Progenitor cell of endocrine pancreas (in vitro differentiated cells): ENCODE results near the gene AEN. TPM values are rescaled to one million over a fixed set of nuclear protein-coding genes. Genes with fewer than 3 reads are reported as not detected.
A peak's percentile ranks its signal among the peaks of the same experiment; 100 is the strongest.

Source experiments
- DNase-seq: peaks from one replicate; pipeline ENCODE4 v3.0.0; 2021; ENCODE audit warnings: low spot score; ENCODE audit not compliant: unreplicated experiment
- H3K27ac Mint-ChIP-seq: 2 replicates; pipeline ENCODE4 v1.8.0; 2021; ENCODE audit warnings: mild to moderate bottlenecking, moderate library complexity, mixed read lengths
- H3K27me3 Mint-ChIP-seq: 2 replicates; pipeline ENCODE4 v1.8.0; 2021; ENCODE audit warnings: mixed read lengths
- H3K36me3 Mint-ChIP-seq: 2 replicates; pipeline ENCODE4 v1.8.0; 2022; ENCODE audit warnings: mixed read lengths; ENCODE audit not compliant: insufficient read depth
- H3K4me1 Mint-ChIP-seq: 2 replicates; pipeline ENCODE4 v1.8.0; 2021; ENCODE audit warnings: low read depth, mixed read lengths
- H3K4me3 Mint-ChIP-seq: 2 replicates; pipeline ENCODE4 v1.8.0; 2021; ENCODE audit warnings: low read depth, mild to moderate bottlenecking, moderate library complexity, mixed read lengths
- H3K9me3 Mint-ChIP-seq: 2 replicates; pipeline ENCODE4 v1.8.0; 2021; ENCODE audit warnings: low read depth, mixed read lengths
- total RNA-seq: library from RNA; stranded (reverse); gene quantifications from 2 replicates; pipeline ENCODE4 v1.2.1, GENCODE V29; 2021
- TF ChIP-seq, protein P1 (sequence below): fragments of 200-600 bp; sonication (generic); IDR thresholded peaks from one replicate; pipeline ENCODE4 v1.5.0; 2021; ENCODE audit warnings: antibody characterized with exemption, mild to moderate bottlenecking; ENCODE audit not compliant: unreplicated experiment

Gene AEN
- total RNA-seq, 1 donor from 2014 or later, result 28.2 TPM

DNA sequence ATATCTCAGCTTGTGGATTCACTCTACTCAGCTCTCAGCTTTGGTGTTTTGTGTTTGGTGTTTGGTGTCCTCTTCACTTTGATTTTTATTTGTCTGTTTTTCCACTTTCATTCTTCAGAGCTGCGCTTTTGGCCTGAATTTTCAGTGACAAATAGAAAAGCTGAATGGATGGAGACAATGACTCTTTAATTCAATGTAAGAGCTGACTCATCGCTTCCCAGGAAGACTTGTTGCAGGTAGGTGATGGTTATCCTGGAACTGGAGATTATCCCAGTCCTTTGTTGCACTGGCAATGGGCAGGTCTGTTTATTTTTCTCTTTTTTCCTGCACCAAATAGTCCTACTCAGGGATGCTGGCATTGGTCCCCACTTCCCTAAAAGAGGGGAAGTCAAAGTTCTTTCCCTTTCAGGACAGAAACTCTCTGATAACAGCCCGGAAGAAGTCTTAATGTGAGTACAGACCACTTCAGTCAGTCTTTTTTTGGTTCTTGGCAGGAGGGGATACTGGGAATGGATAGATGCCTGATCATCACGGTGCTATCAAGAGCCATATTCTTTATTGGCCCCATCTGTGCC is 12.4 kb upstream of the AEN start:
- peaks cover 10% of the 10 kb centered on the region for H3K4me1 Mint-ChIP-seq
- TF ChIP-seq, protein P1, sequence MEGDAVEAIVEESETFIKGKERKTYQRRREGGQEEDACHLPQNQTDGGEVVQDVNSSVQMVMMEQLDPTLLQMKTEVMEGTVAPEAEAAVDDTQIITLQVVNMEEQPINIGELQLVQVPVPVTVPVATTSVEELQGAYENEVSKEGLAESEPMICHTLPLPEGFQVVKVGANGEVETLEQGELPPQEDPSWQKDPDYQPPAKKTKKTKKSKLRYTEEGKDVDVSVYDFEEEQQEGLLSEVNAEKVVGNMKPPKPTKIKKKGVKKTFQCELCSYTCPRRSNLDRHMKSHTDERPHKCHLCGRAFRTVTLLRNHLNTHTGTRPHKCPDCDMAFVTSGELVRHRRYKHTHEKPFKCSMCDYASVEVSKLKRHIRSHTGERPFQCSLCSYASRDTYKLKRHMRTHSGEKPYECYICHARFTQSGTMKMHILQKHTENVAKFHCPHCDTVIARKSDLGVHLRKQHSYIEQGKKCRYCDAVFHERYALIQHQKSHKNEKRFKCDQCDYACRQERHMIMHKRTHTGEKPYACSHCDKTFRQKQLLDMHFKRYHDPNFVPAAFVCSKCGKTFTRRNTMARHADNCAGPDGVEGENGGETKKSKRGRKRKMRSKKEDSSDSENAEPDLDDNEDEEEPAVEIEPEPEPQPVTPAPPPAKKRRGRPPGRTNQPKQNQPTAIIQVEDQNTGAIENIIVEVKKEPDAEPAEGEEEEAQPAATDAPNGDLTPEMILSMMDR, result no peak
- no peaks in the 10 kb centered on the region for H3K36me3 Mint-ChIP-seq
- no peak for DNase-seq
- no peak overlapping the region for H3K27ac Mint-ChIP-seq
- no peaks in the 10 kb centered on the region for H3K9me3 Mint-ChIP-seq
- no peak overlapping the region for H3K4me3 Mint-ChIP-seq
- H3K27me3 Mint-ChIP-seq, result peaks cover 74% of the 10 kb centered on the region

DNA sequence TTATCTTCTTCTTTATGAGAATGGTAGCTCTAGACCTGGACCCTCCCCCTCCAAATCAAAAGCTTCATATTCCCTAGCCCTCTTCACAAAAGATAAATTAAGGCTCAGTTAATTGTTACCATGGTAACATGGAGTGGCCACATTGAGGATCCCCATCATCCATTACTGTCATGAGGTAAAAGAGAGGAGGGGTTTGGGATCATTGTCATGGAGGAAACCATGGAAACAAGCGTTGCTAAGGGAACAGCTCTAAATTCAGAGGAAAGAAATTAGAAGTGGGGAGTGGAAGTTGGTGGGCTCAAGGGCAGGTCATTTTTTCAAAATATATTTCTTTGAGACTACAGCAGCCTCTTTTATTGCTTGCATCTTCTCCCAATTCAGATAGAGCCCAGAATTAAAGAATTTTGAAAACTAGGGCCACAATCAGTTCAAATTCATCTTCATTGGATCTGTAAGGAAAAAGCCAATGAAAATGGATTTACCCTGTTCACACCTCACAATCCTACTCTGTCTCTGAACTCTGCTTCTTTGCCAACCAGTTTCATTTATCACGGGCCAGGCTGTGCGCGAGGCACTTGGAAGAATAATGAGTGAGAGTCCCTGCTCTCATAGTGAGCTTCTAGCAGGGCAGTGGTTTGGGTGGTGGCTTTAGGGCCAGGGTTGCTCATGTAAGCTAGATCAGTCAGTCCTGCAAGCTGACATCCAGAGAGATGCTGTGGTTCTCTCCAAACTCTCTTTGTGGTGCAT is 11.6 kb upstream of the AEN start:
- TF ChIP-seq, protein P1, result no peak
- no peak for DNase-seq
- H3K27ac Mint-ChIP-seq, result peak overlapping the region; percentile 52
- no peak overlapping the region for H3K4me3 Mint-ChIP-seq
- peaks cover 70% of the 10 kb centered on the region for H3K27me3 Mint-ChIP-seq
- no peaks in the 10 kb centered on the region for H3K36me3 Mint-ChIP-seq
- no peaks in the 10 kb centered on the region for H3K9me3 Mint-ChIP-seq
- peaks cover 11% of the 10 kb centered on the region for H3K4me1 Mint-ChIP-seq

DNA sequence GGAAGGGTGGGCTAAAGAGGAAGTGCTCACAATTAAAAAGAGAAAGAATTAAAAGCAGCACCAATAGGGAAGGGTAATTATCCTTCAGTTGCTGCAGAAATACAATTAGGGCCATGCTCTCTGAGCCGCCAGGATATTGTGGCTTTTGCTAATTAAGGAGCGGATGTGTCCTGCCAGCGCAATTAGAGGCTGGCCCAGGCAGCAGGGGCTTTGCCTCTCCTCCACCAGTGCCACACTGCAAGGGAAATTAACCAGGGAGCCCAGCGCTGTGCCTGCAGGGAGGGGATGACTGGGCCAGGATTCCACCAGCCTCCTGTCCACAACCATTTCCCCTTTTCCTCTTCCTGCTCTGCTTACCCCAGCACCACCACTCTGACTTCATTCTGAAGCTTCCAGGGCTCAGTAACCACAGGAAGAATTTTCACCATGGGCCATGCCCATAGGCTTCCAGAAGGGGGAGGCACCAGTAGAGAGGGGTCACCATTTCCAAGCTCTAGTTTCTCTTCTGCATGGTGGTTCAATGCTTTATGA is 10.4 kb upstream of the AEN start:
- Mint-ChIP-seq H3K27me3 (peaks cover 57% of the 10 kb centered on the region), H3K4me1 (peaks cover 15% of the 10 kb centered on the region), H3K9me3 (no peaks in the 10 kb centered on the region), H3K36me3 (no peaks in the 10 kb centered on the region), H3K27ac (no peak overlapping the region), H3K4me3 (no peak overlapping the region)
- DNase-seq, result no peak
- TF ChIP-seq, protein P1, result peak; percentile 21

DNA sequence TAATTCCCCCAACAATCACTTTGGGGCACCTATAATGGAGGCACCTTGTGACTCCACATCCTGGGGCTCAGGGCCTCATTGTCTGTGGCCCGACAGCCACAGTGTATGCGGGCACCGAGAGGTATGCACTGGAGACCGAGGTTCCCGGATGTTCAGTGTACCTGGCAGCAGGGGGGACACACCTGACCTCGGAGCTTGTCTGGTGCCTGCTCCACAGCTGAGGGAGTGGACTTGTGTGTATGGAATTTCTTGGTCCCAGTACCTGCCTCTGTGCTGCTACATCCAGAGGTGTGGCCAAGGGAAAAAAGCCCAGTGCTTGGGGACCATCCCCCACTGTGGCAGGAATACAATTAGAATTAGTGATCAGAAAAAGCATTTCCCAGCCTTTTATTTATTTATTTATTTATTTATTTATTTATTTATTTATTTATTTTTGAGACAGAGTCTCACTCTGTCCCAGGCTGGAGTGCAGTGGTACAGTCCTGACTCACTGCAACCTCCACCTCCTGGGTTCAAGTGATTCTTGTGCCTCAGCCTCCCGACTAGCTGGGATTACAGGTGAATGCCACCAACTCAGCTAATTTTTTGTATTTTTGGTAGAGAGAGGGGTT is 8.8 kb upstream of the AEN start:
- TF ChIP-seq, protein P1, result no peak
- Mint-ChIP-seq H3K9me3 (no peaks in the 10 kb centered on the region), H3K27me3 (peaks cover 42% of the 10 kb centered on the region), H3K4me1 (peaks cover 12% of the 10 kb centered on the region), H3K36me3 (no peaks in the 10 kb centered on the region), H3K27ac (no peak overlapping the region), H3K4me3 (no peak overlapping the region)
- DNase-seq, result no peak
